ENCODE data around the gene SYNRG.

DNA sequence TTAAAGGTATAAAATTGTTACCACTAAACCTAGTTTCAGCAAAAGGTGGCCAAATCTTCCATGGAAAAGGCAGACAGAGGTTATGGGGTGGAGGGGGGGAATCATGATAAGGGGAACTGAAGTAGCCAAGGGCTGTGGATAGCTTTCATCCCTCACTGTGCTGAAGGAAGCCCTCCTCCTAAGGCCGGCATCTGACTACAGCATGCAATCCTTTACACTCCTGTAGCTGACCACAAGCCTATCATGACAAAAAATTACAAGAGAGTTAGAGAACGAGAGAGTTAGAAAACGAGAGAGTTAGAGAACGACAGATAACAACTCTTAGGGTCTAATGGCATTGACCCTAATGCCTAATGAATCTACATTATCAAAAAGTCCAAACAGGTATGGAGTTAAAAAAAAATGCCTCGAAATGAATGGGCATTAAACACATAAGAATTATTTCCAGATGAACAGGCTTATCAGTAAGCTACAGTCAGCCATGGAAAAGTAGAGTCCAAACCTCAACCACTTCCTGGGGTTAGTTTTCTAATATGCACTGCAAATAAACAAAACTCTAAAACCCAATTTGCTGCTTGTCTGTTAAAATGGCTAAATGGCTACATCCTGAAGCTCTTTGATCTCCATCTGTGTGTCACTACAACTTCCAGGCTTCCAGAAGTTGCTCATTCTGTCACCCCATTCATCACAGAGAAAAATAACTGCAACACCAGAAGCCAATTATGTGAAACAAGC lies 89.8 kb downstream of the SYNRG start:
- TF ChIP-seq CTCF (IDR thresholded peaks at IDR 0.05) (no peak), EP300 (IDR thresholded peaks at IDR 0.05; ENCODE audit: low read depth) (no peak), POLR2A (IDR thresholded peaks at IDR 0.05) (no peak)
